GM10266 (cell line): ENCODE measurements around the gene RER1.

Source experiments
- DNase-seq: peaks from one replicate; pipeline ENCODE4 v3.0.0; 2012; ENCODE audit errors: extremely low spot score
- CTCF ChIP-seq: IDR thresholded peaks from 2 replicates; pipeline ENCODE4 v1.5.1; 2012; ENCODE audit warnings: mild to moderate bottlenecking, low read depth; ENCODE audit not compliant: control insufficient read depth, insufficient read depth; ENCODE audit errors: missing control alignments

The RER1 gene

DNA sequence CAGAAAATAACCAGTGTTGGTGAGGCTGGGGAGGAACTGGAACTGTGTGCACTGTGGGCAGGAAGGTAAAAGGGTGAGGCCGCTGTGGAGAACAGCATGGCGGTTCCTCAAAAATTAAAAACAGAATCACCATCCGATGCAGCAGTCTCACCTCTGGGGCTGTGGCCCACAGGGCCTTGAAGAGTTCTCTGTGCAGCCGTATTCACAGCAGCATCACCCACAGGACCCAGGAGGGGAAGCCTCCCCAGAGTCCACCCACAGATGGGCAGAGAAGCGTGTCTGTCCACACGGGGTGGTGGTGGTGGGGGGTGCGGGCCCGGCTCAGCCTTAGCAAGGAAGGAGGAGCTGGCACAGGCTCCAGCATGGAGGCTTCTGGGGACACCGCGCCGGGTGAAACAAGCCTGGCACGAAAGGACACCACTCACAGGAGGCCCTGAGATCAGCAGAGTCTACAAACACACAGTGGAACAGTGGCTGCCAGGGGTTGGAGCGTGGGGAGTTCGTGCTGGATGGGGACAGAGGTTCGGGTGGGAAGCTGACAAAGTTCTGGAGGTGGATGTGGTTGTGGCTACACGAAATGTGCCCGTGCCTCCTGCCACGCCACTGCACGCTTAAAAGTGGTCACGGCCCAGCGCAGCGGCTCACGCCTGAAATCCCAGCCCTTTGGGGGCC is 11.8 kb upstream of the RER1 start:
- DNase-seq: no peak
- no peak for TF ChIP-seq CTCF

DNA sequence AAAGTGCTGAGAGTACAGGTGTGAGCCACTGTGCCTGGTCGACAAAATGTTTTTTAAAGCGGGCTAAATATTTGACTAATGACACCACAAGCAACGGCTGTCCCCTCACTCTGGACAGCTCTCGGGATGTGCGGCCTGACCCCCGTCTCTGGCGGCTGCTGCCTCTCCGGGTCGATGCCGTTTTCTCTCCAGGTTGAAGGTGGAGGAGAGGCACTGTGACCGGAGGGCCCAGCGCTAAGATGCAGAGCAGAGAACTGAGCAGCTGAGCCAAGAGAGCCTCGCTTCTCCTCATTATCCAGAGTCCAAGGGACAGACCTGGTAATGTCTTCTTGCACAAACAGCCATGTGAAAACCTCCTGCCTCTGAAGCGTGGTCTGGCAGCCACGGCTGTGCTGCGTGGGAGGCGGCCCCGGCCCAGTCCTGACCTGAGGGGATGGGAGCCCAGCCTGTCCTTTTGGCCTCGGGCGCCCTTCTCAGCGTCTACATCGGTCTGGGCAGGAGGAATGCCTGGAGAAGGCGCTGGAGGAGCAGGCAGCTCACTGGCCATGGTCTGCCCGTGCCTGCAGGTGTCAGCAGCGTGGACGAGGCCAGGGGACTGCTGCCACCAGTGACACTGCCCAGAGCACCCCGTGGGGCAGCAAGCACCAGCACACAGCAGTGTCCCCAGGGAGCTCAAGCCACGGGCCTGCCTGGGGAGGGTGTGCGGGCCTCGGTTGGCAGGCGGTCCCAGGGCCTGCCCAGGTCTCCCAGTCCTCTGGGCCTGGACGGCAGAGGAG is 10.6 kb upstream of the RER1 start:
- no peak for DNase-seq
- TF ChIP-seq CTCF: no peak

- TF ChIP-seq CTCF: peak; percentile 92
Observed at GRCh38 chr1:2381741-2382620, 9.7 kb upstream of the RER1 start.

GRCh38 chr1:2382621-2383361 is 8.8 kb upstream of the RER1 start:
- peak; percentile 80 for DNase-seq
- peak; percentile 54 for TF ChIP-seq CTCF

More at GRCh38 chr1:2381741-2382620, 9.7 kb upstream of the RER1 start:
- peak; percentile 95 for DNase-seq

GRCh38 chr1:2383576-2383975 is 8.1 kb upstream of the RER1 start:
- DNase-seq: no peak
- TF ChIP-seq CTCF: no peak

DNA sequence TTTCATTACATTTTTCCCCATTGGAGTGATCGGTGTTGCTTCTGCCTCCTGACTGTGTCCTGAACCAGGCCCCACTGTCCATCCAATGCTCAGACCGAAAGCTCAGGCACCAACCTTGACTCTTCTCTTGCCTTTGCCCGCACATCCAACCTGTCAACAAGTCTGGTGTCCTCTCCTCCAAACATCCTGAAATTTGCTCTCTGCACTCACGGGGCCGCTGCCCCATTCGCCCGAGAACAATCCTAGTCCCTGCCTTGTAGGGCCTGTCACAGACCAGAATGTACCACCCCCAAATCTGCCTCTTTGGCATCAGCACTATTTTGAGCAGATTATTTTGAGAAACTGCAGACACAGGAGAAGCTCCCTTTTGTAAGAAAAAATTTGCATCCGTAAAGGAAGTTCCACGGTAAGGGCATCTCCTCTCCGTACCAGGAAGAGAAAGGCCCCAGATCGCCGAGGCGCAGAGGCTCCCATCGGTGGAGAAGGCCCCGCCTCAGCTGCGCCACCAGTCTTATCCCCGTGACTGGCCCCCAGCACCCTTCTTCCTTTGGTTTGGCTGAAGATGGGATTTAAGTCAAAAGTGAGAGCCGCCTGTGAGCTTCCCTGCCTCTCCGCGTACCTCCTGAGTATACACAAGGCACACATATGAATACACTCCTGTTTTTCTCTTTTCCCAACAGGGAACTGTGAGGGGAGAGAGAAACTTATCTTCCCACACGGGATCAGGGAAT is 7.3 kb upstream of the RER1 start:
- no peak for DNase-seq
- no peak for TF ChIP-seq CTCF
